Measurements from ENCODE around the gene SAMD11.
A peak's percentile ranks its signal among the peaks of the same experiment; 100 is the strongest.

SAMD11 gene

DNA sequence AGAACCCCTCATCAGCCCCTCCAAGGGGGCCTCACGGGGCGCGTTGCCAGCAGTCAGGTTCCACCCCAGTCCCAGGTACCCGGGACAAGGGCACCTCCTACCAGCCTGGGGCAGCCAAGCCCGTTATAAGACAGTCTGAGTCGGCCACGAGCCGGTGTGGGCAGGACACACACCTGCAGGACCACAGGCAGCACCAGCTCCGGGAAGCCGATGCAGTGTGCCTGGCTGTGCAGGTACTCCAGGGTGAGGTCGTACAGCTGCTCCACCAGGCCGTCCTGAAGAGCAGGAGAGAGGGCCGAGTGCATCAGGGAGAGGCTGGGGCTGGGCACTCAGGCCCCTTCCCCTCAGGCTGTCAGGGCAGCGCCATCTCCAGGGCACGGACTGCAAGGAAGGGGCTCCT lies 24.2 kb downstream of the SAMD11 start:
- no peak for DNase-seq

DNA sequence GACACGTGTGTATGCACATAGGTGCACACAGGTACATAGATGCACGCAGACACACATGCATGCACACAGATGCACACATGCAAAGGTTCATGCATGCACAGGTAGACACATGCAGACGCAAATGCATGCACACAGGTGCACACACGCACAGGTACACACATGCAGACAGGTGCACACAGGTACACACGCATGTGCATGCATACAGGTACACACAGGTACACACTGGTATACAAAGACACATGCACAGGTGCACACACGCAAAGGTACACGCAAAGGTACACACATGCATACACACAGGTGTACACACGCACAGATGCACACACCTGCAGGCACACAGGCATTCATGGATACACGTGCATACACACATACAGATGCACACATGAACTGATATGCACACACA lies 26.5 kb downstream of the SAMD11 start:
- DNase-seq = no peak

DNA sequence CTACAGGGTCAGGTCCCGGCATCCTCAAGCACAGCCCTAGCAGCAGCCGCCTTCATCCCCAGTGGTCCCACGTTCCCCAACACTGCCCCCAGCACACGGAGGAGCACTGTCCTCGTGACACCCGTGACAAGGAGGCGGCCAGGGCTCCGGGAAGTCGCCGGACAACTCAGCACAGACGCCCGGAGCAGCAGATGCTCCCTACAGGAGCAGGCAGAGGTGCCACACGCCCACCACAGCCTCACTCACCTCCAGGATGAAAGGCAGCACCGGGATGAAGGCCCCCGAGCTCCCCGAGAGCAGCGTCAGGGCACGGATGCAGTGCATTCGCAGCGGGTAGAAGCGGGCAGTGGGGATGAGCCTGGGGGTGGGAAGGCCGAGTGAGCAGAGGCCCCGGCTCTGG lies 27.2 kb downstream of the SAMD11 start:
- DNase-seq = no peak

DNA sequence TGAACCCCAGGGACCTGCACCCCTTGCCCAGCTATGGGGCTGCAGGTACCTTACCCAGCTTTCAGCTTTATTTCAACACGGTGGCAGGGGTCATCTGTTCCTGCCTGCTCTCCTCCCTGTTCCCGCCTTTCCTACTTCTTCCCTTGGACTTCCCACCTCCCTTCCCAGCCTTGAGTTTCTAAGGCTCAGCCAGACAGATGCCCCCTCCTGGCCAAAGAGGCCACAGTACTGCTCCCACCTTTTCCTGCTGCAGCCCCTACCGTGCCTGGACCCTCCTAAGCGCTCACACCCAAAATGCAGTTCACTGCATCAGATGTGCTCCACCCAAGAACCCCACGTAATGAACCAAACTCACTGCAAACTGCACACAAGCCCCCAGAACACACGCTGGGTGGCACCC lies 27.6 kb downstream of the SAMD11 start:
- DNase-seq = peak; percentile 27

DNA sequence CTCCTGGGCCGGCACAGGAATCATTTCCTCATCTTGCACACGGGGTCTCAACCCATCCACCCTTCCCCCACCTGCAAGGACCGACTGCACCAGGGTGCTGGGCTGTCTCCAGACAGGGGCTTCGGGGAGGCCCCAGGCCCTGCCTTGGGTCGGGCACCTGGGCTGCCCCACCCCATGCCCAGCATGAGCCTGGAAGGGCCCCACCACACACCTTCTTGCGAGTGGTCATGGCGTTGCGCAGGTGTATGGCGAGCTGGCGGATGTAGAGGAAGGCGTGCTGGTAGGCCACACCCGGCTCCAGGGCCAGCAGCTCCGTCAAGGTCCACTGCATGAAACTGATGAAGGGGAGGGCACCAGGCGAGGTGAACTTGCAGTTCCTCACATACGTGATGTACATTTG lies 28.5 kb downstream of the SAMD11 start:
- DNase-seq = no peak

DNA sequence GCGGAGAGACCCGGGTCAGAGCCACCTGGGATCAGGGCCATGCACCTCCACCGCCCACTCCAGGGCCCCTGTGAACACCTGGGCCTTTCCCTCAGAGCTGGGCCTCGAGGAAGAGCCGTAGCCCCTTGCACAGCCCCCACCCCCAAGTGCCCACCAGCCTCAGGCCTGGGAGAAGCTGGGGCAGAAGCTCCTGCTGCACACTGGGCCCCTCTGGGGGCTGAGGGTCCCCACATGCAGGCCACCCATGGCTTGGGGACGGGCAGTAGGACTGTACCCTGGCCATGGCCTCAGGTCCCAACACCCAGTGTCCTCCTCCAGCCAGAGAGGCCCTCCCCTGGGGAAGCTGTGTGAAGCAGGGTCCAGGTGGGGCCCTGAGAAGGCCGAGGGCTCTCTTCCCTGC lies 28.9 kb downstream of the SAMD11 start:
- DNase-seq = no peak

DNA sequence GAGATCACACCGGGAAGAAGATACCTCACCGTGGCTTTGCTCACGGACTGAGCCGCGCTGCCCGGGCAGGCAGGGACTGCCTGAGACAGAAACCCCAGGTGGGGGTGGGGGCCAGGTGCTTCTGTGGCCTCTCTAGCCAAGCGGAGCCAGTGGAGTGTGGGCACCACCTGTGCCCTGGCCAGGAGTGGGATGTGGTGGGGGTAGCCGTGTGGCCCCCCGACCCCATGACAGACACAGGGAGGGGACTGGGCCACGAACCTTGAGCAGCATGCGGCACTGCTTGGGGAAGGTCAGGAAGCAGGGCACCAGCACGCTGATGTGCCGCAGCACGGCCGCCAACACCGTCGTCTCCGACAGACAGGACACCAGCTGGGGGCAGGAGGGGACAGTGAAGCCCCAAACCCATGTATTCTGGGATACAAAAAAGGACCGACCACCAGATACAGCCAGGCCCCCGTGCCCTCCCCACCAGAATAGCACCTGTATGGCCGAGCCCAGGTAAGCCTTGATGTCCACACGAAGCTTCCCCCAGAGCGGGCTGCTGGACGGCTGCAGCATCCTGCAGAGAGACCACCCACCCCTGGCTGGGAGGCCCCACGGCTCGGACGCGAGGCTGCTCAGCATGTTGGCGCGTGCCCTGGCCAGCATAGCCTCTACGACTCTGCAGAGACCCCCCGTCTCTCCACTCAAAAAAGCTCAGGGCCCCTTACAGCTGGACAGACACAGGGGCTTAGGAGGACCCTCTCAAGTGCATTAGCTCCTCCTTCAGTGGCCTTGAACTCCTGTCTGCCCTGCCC lies 30.0 kb downstream of the SAMD11 start:
- no peak for DNase-seq

DNA sequence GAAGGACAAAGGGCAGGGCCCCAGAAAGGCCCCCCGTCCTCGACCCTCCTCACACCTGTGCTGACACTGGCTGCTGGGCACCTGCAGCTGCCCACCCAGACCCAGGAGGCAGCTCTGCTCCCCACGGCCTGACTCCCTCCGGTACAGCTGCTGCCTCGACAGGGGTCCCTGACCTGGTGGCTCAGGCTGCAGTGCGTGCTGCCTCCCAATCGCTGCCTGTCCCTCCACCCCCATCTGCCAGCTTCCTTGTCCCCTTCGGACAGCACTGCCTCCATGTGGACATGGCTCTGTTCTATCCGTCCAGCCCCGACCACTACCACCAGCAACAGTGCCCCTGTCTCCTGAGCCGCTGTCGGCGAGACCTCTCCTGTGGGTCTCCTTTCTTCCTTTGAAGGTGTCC lies 31.2 kb downstream of the SAMD11 start:
- no peak for DNase-seq

DNA sequence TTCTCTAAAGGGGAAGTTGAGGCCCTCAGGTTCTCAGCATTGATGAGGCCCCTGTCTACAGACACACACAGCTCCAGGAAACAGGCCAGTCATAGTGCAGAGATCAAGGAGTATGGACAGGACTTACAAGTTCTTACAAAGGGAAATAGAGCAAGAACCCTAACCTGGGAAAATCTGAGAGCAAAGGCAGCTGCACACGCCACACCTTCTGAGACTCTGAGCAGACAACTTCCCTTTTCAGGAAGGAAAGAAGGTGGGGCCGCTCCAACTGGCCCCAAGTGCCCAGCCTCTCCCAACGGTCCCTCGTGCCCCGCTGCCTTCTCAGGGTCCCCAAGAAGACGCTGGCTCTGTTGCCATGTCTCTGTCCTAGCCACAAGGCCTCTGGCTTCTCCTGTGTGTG lies 31.8 kb downstream of the SAMD11 start:
- DNase-seq = no peak

DNA sequence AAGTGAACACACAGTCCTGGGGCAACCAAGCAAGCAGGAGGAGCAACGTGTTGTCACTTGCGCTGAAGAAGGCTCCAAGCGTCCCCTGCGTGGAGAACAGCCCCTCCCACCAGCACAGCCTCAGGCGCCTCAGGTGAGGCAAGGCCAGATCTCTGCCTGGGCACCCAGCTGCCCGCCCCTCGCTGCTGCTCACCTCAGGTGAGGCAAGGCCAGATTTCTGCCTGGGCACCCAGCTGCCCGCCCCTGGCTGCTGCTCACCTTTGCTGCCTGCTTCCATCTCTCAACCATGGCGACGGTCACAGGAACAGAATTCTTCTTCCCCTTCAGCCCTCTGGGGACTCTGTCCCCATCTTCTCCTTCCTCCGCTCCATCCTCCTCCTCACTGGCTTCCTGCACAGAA lies 32.9 kb downstream of the SAMD11 start:
- no peak for DNase-seq

DNA sequence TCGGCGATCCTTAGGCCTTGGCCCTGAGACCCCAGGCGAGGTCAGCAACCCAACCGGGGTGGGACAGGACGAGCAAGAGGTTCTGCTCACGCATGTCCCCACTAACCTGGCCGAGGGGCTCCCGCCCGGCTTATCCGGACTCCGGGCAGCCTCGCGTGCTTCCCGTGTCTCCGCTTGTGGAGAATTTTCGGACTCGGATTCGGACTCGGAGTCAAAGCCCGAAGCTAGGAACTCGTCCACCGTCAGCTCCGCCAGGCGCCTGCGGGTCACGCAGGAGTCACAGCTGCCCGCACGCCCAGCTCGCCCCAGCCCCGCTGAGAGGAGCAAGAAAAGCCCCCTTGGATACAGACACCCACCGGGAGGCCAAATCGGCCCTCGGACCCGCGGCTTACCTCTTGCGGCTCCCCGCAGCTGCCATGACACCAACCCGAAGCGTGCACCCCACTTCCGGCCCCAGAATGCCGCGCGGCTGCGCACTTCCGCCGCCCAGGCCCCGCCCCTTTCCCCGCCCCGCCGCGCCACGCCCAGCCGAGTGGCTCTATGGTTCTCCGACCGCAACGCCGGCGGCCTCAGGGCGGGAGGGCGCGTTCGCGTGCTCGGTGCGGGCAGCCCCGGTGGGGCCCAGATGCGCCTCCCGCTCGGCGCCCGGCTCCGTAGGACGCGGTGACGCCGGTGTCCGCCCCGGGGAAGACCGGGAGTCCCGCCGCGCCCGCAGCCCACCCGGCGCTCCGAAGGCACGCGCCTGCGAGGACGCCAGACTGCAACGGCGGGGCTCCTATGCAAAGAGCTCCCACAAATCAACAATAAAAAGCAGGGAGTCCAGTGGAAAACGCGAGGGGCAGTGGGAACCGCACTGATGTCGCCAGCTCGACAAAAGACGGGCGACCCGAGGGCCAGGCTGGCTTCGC lies 35.4 kb downstream of the SAMD11 start, which contains the start of gene NOC2L:
Gene NOC2L, minus strand, starts transcription at position 434 of the 908 bp plus-strand sequence. Its CDS starts 16 bp downstream, at position 418.
- peak; percentile 85 for DNase-seq

DNA sequence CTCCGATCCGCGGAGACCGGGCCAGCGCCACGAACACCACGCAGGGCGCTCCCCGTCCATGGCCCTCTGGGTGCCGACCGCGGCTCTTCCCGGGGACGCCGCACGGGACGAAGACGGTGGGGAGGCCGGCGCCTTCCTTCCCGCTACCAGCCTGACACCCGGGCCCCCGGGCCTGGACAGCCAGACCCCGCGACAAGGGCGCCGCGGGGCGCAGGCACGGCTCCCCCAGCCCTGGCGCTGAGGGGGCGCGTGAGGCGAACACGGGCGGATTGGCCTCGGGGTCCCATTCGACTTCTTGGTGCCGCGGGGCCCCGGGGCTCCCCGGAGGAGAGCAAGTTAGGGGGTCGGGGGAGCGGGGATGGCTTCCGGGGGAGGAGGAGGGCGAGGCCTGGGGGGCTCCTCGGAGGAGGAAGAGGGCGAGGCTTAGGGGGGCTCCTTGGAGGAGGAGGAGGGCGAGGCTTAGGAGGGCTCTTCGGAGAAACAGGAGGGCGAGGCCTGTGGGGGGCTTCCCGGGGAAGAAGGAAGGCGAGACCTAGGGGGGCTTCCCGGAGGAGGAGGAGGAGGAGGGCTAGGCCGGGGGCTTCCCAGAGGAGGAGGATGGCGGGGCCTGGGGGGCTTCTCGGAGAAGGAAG lies 36.1 kb downstream of the SAMD11 start:
- DNase-seq = no peak

DNA sequence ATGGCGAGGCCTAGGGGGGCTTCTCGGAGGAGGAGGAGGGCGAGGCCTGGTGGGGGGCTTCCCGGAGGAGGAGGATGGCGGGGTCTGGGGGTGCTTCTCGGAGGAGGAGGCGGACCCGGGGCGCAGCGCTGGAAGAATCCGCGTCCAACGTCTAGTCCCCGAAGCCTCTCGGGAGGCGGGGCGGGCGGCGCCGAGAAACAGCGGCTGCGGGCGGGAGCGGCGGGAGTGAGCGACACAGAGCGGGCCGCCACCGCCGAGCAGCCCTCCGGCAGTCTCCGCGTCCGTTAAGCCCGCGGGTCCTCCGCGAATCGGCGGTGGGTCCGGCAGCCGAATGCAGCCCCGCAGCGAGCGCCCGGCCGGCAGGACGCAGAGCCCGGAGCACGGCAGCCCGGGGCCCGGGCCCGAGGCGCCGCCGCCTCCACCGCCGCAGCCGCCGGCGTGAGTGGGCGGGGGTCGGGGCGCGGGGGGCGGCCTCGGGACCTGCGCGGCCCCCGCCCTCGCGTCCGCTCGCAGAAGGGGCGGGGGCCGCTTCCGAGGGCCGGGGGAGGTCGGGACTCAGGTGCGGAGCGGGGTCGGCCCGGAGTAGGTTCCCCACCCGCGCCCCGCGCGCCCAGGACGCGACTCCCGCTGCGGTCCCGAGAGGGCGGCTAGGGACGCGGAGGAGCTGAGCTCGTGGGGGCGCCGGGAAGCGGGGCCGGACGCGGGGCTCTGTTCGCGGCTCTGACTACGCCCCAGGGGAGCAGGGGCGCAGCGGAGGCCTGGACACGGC lies 36.8 kb downstream of the SAMD11 start, which contains the start of gene KLHL17:
Gene KLHL17, plus strand, starts transcription at position 222 of the 769 bp plus-strand sequence. Its CDS starts 110 bp downstream, at position 332.
- DNase-seq = peak; percentile 48

DNA sequence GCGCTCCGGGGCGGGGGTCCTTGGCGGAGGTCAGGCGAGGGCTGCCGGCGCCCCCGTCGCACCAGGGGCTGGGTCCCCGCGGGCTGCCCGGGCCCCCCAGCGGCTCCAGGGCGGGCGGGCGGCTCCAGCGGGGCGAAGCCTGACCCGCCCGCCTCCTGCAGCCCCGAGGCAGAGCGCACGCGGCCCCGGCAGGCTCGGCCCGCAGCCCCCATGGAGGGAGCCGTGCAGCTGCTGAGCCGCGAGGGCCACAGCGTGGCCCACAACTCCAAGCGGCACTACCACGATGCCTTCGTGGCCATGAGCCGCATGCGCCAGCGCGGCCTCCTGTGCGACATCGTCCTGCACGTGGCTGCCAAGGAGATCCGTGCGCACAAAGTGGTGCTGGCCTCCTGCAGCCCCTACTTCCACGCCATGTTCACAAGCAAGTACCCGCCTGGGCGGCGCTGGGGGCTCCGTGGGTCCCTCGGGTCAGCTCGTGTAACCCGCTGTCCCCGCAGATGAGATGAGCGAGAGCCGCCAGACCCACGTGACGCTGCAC lies 37.5 kb downstream of the SAMD11 start:
- no peak for DNase-seq

DNA sequence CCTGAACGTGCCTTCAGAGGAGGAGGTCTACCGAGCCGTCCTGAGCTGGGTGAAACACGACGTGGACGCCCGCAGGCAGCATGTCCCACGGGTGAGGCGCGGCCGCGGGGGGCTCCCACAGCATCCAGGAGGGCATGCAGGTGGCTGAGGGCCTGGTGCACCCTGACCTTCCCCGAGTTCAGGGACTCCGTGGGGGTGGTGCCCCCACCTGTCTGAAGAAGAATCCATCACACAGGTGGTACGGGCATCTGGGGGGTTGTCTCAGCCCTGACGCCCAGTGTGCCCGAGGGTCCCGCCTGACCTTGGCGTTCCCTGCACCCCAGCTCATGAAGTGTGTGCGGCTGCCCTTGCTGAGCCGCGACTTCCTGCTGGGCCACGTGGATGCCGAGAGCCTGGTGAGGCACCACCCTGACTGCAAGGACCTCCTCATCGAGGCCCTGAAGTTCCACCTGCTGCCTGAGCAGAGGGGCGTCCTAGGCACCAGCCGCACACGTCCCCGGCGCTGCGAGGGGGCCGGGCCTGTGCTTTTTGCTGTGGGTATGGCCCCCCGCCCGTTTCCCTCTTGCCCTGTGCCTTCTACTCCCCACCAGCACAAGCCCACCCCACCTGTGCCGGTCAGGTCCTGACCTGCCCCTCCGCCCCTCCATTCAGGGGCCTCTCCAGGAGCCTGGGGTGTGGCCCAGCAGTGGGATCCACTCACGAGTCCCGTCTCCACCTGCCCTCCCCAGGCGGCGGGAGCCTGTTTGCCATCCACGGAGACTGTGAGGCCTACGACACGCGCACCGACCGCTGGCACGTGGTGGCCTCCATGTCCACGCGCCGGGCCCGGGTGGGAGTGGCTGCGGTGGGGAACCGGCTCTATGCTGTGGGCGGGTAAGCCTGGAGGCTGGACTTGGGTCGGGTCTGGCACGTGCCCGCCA lies 38.9 kb downstream of the SAMD11 start:
- no peak for DNase-seq

DNA sequence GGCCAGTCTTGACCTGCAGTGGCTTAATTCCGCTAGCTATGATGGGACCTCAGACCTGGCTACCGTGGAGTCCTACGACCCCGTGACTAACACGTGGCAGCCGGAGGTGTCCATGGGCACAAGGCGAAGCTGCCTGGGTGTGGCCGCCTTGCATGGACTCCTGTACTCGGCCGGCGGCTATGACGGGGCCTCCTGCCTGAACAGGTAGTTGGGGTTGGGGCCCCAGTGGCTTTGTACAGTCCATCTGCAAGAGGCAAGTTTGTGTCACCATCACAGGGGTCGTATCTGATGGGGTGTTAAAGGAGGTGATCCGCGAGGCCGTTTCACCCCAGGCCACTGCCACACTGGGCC lies 39.6 kb downstream of the SAMD11 start:
- DNase-seq = no peak

DNA sequence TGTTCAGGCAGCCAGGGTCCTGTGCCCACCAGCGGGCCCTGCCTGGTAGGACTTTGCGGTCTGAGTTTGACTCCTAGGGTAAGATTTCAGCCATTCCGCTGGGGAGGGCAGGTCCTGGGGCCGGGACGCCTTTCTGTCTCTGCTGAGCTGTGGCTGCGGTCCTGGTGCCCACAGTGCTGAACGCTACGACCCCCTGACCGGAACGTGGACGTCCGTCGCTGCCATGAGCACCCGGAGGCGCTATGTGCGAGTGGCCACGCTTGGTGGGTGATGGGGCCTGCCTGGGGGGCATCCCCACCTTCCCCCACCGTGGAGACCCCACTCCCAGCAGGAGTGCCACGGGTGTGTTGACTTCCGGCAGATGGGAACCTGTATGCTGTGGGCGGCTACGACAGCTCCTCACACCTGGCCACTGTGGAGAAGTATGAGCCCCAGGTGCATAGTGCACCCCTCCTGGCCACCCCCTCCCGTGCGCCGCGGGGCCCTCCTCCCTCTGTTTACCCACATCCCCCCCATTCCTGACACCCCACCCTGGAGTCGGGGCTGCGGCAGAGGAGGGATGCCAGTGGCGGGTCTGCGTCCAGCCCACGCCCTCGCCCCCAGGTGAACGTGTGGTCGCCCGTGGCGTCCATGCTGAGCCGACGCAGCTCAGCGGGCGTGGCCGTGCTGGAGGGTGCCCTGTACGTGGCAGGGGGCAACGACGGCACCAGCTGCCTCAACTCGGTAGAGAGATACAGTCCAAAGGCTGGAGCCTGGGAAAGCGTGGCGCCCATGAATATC lies 40.2 kb downstream of the SAMD11 start:
- no peak for DNase-seq

DNA sequence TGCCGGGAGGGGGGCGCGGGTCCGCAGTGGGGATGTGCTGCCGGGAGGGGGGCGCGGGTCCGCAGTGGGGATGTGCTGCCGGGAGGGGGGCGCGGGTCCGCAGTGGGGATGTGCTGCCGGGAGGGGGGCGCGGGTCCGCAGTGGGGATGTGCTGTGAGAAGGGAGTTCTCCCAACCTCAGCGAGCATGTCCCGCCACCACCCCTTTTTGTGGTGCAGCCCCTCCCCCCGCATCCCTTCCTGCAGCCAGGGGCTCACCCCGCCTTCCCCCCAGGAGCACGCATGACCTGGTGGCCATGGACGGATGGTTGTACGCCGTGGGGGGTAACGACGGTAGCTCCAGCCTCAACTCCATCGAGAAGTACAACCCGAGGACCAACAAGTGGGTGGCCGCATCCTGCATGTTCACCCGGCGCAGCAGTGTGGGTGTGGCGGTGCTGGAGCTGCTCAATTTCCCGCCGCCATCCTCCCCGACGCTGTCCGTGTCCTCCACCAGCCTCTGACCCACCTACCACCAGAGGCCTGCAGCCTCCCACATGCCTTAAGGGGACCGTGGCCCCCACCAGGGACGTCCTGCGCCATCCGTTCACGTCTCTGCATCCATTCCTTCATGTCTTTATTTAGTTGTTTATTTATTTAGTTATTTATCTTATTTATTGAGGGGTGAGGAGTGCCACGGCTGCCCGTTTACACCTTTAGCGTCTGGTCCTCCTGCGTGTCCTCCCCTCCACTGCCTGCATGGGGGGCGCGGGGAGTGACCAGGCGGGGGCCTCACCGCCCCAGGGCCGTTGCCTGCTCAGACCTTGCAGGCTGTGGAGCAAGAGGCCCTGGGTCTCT lies 41.2 kb downstream of the SAMD11 start:
- DNase-seq = no peak

DNA sequence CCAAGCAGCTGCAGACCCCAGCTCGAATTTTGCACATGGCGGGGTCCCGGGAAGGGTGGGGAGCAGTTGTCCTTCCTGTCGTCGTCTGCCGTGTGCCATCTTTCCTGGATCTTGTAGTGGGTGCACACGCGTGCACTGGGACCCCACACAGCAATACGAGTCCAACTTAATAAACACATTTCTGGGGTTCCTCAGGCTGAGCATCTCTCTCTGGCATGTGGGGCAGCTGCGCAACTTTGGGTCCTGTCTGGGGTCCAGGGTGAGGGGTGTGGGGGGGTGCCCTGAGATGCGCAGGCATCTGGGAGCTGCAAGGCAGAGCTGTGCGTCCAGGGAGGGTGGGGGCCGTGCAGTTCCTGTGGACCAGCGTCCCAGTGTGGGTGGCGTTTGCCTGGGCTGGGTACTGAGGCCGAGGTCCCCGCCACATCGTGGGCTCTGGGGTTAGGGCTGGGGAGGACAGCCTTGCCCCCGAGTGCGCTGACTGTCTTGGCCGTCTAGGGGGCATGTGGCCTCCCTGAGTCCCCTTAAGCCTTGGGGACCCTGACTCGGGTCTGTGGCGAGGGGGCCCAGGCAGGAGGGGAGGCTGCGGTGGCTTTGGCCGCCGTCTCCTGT lies 41.9 kb downstream of the SAMD11 start:
- DNase-seq = no peak

Measured in COR-L47 (cell line).